ENCODE data around the gene TRAF1.

The TRAF1 gene

GRCh38 chr9:120866651-120867050 lies 59.9 kb downstream of the TRAF1 start:
- DNase-seq, result no peak

GRCh38 chr9:120865809-120866208 lies 60.8 kb downstream of the TRAF1 start:
- no peak for DNase-seq

- no peak for DNase-seq
Measured at GRCh38 chr9:120865176-120865575, 61.4 kb downstream of the TRAF1 start.

GRCh38 chr9:120864719-120865118 lies 61.9 kb downstream of the TRAF1 start:
- no peak for DNase-seq

GRCh38 chr9:120863833-120864232 lies 62.8 kb downstream of the TRAF1 start:
- no peak for DNase-seq

- no peak for DNase-seq
Measured at GRCh38 chr9:120862452-120862851, 64.1 kb downstream of the TRAF1 start.

GRCh38 chr9:120861935-120862334 lies 64.7 kb downstream of the TRAF1 start:
- no peak for DNase-seq

GRCh38 chr9:120860083-120860482 lies 66.5 kb downstream of the TRAF1 start:
- DNase-seq, result no peak

GRCh38 chr9:120859361-120859760 lies 67.2 kb downstream of the TRAF1 start:
- no peak for DNase-seq

- no peak for DNase-seq
Measured at GRCh38 chr9:120857902-120858301, 68.7 kb downstream of the TRAF1 start.

- DNase-seq, result no peak
Measured at GRCh38 chr9:120857481-120857880, 69.1 kb downstream of the TRAF1 start.

- no peak for DNase-seq
Measured at GRCh38 chr9:120856700-120857099, 69.9 kb downstream of the TRAF1 start.

- DNase-seq, result no peak
Measured at GRCh38 chr9:120855827-120856670, 70.5 kb downstream of the TRAF1 start.

- DNase-seq, result no peak
Measured at GRCh38 chr9:120854596-120855327, 71.8 kb downstream of the TRAF1 start.

GRCh38 chr9:120853198-120853597 lies 73.4 kb downstream of the TRAF1 start:
- DNase-seq, result no peak

Measured in NCI-H2081 treated with DMSO at 0.1 percent for 48 hours (cell line).